Measurements from ENCODE around the gene LAMA5. TPM values are rescaled to one million over a fixed set of nuclear protein-coding genes. Genes with fewer than 3 reads are reported as not detected.

LAMA5 gene
- total RNA-seq, 2 experiments from 2014 or later = 0.72 to 1.0 TPM

DNA sequence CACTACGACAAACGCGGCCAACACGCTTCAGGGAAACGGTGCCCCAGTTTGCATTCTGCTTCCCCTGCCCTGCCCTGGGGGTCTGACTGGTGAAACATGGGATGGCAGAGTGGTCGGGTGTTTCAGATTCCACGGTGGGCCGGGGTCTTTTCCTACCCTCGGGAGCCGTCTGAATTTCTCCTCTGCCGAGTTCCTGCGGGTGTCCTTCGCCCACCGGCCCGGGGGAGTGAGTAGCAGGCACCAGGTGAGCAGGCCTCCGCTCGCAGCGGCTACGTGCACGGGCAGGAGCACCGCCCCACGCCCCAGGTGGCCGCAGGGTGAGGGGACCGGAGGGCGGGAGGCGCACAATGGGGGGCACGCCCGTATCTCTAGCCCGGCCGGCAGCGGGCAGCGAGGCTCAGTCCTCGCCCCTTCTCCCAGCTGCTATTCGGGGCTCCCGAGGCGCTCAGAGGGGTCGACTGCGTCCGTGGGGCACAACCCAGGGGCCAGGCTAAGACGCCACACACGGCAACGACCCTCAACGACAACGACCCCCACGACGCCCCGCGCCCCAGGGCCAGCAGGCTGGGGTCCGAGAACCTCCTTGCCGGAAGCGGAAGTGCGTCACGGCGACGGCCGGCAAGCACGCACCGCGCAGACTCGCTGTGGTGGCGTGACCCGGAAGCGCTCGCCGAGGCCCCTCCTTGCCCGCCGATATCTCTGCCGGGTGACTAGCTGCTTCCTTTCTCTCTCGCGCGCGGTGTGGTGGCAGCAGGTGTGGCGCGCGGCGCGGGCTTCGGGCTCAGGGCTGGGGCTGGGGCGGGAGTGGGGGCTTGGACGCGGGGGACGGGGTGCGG, 19.5 kb upstream of the LAMA5 start, which contains the start of gene RPS21:
RPS21 (plus strand) TSS at position 721 of the 836 bp plus-strand sequence. CDS start 236 bp downstream, outside the sequence.
- POLR2A ChIA-PET = interaction anchor here (0.5 to 0.6 kb wide), 3 partner anchors 15 to 358 kb away, joined by 3 to 5 read pairs (median 3); no protein-coding TSS in a partner anchor
- no peaks in the 10 kb centered on the region for H3K27me3 Mint-ChIP-seq
- H3K27ac Mint-ChIP-seq = peak within 1 kb of the TSS; percentile 94
- peak within 1 kb of the TSS; percentile 93 for H3K4me3 Mint-ChIP-seq
- ATAC-seq (peak; percentile 91), DNase-seq (peak; percentile 97)
- intact Hi-C loops (cut with DNase I, micrococcal nuclease) = loop anchor here (1.0 to 10.0 kb wide), 14 partner anchors 21 to 831 kb away; partner anchors contain the start of genes ADRM1 (in 2 of the 2), CABLES2 (in 1 of the 2), DIDO1 (in 1 of the 2) and LSM14B (in 1 of the 2)
- CTCF ChIA-PET = interaction anchor here (0.6 to 1.7 kb wide), 4 partner anchors 18 to 85 kb away, joined by 3 to 8 read pairs (median 4); partner anchors contain the start of gene ADRM1
- peaks cover 42% of the 10 kb centered on the region for H3K4me1 Mint-ChIP-seq
- peaks cover 4% of the 10 kb centered on the region for H3K9me3 Mint-ChIP-seq (ENCODE audit: low read depth)
- H3K36me3 Mint-ChIP-seq (ENCODE audit: low read depth) = peaks cover 57% of the 10 kb centered on the region

- CTCF ChIA-PET = interaction anchor here (0.6 to 1.8 kb wide), 13 partner anchors 8 to 230 kb away, joined by 3 to 12 read pairs (median 4); partner anchors contain the start of gene LAMA5
- Mint-ChIP-seq H3K4me3 (no peak overlapping the region), H3K27me3 (no peaks in the 10 kb centered on the region), H3K4me1 (peaks cover 24% of the 10 kb centered on the region), H3K36me3 (ENCODE audit: low read depth) (peaks cover 32% of the 10 kb centered on the region), H3K9me3 (ENCODE audit: low read depth) (peaks cover 4% of the 10 kb centered on the region), H3K27ac (peak overlapping the region; percentile 65)
- ATAC-seq = peak; percentile 85
- intact Hi-C loops (cut with DNase I, micrococcal nuclease) = loop anchor here (1.0 to 10.0 kb wide), 4 partner anchors 80 to 412 kb away; partner anchors contain the start of genes ADRM1 (in 2 of the 2), OSBPL2 (in 2 of the 2) and MRGBP (in 1 of the 2)
- DNase-seq = peak; percentile 89
- POLR2A ChIA-PET = no interaction called here
Observed at GRCh38 chr20:62382306-62383198, 15.4 kb upstream of the LAMA5 start.

- no peak for DNase-seq
Observed at GRCh38 chr20:62381842-62382241, 14.7 kb upstream of the LAMA5 start.

DNA sequence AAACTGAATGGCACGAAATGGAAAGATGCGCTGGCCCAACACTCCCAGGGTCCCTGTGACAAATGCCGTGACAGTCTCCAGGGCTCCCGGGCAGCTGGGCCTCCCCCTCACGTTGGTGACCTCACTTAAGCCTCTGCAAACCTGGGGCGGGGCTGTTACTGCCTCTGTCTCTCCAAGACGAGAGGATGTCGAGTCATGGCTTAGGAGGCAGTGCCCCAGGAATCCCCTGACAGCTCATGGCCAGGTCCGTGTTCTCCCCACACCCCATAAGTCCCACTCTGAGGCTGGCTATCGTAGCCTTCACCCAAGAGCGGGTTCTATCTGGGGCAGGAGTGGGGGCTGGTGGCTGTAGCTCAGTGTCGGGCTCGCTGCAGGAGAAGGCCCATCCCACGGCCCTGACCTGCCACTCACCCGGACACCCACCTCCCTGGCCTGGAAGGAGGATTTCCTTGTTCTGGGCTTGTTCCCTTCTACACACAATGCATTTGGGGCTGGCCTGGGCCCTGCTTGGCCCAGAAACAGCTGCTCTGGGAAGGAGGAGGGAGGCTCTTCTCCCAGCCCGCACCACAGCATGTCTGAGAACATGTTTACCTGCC, 14.2 kb upstream of the LAMA5 start:
- Mint-ChIP-seq H3K4me1 (peaks cover 23% of the 10 kb centered on the region), H3K36me3 (ENCODE audit: low read depth) (peaks cover 26% of the 10 kb centered on the region), H3K9me3 (ENCODE audit: low read depth) (peaks cover 4% of the 10 kb centered on the region), H3K4me3 (no peak overlapping the region), H3K27me3 (no peaks in the 10 kb centered on the region), H3K27ac (no peak overlapping the region)
- intact Hi-C loops (cut with DNase I, micrococcal nuclease) = loop anchor here in 1 of 2 experiments (10.0 kb wide), 1 partner anchor 414 kb away; the partner anchor contains the start of gene MRGBP
- no peak for DNase-seq
- ChIA-PET CTCF (interaction anchor here (1.0 kb wide), 1 partner anchor 29 kb away, joined by 3 read pairs; no protein-coding TSS in a partner anchor), POLR2A (no interaction called here)
- no peak for ATAC-seq

More at GRCh38 chr20:62381842-62382241, 14.7 kb upstream of the LAMA5 start:
- ChIA-PET CTCF (interaction anchor here (1.0 to 1.8 kb wide), 6 partner anchors 11 to 80 kb away, joined by 3 to 12 read pairs (median 8); no protein-coding TSS in a partner anchor), POLR2A (no interaction called here)
- H3K36me3 Mint-ChIP-seq (ENCODE audit: low read depth) = peaks cover 27% of the 10 kb centered on the region
- no peak for ATAC-seq
- peaks cover 4% of the 10 kb centered on the region for H3K9me3 Mint-ChIP-seq (ENCODE audit: low read depth)
- no peak overlapping the region for H3K4me3 Mint-ChIP-seq
- peaks cover 23% of the 10 kb centered on the region for H3K4me1 Mint-ChIP-seq
- intact Hi-C loops (cut with DNase I, micrococcal nuclease) = loop anchor here (1.0 to 10.0 kb wide), 4 partner anchors 80 to 413 kb away; partner anchors contain the start of genes ADRM1 (in 2 of the 2), OSBPL2 (in 2 of the 2) and MRGBP (in 1 of the 2)
- H3K27ac Mint-ChIP-seq = no peak overlapping the region
- no peaks in the 10 kb centered on the region for H3K27me3 Mint-ChIP-seq

- peaks cover 4% of the 10 kb centered on the region for H3K9me3 Mint-ChIP-seq (ENCODE audit: low read depth)
- CTCF ChIA-PET = no interaction called here
- DNase-seq (no peak), ATAC-seq (no peak)
- peaks cover 14% of the 10 kb centered on the region for H3K36me3 Mint-ChIP-seq (ENCODE audit: low read depth)
- H3K27ac Mint-ChIP-seq = no peak overlapping the region
- intact Hi-C loops (cut with DNase I, micrococcal nuclease) = no loop called here
- no peak overlapping the region for H3K4me3 Mint-ChIP-seq
- no peaks in the 10 kb centered on the region for H3K27me3 Mint-ChIP-seq
- POLR2A ChIA-PET = no interaction called here
- H3K4me1 Mint-ChIP-seq = peaks cover 5% of the 10 kb centered on the region
Observed at GRCh38 chr20:62378215-62378614, 11.1 kb upstream of the LAMA5 start.

GRCh38 chr20:62377615-62378178, 10.6 kb upstream of the LAMA5 start:
- H3K36me3 Mint-ChIP-seq (ENCODE audit: low read depth) = peaks cover 11% of the 10 kb centered on the region
- ChIA-PET POLR2A (interaction anchor here (0.8 kb wide), 1 partner anchor 14 kb away, joined by 4 read pairs; no protein-coding TSS in a partner anchor), CTCF (no interaction called here)
- DNase-seq (no peak), ATAC-seq (no peak)
- no peak overlapping the region for H3K4me3 Mint-ChIP-seq
- peaks cover 2% of the 10 kb centered on the region for H3K27me3 Mint-ChIP-seq
- peaks cover 4% of the 10 kb centered on the region for H3K9me3 Mint-ChIP-seq (ENCODE audit: low read depth)
- no peak overlapping the region for H3K27ac Mint-ChIP-seq
- intact Hi-C loops (cut with DNase I, micrococcal nuclease) = no loop called here
- H3K4me1 Mint-ChIP-seq = peaks cover 2% of the 10 kb centered on the region

DNA sequence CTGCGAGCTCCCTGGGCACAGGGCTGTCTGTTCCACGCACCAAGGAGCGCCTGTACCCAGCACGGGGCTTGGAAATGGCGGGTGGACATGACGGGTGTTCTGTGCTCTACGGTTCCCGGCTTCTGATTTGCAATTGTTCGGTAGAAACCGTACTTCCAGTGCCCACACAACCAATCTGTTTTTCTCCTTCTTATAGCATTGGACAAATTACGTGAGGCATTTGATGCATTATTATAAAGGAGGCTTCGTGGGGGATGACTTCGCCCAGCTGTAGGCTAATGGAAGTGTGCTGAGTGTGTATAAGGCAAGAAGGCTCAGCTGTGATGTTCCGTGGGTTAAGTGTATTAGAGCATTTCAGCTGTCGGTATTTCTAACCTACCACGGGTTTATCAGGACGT, 10.0 kb upstream of the LAMA5 start:
- Mint-ChIP-seq H3K36me3 (ENCODE audit: low read depth) (peaks cover 6% of the 10 kb centered on the region), H3K9me3 (ENCODE audit: low read depth) (peaks cover 4% of the 10 kb centered on the region), H3K4me3 (no peak overlapping the region), H3K4me1 (no peaks in the 10 kb centered on the region), H3K27me3 (peaks cover 2% of the 10 kb centered on the region), H3K27ac (no peak overlapping the region)
- ATAC-seq (no peak), DNase-seq (no peak)
- POLR2A ChIA-PET = interaction anchor here (0.8 kb wide), 1 partner anchor 14 kb away, joined by 4 read pairs; no protein-coding TSS in a partner anchor
- intact Hi-C loops (cut with DNase I, micrococcal nuclease) = no loop called here
- CTCF ChIA-PET = no interaction called here

GRCh38 chr20:62376112-62377063, 9.3 kb upstream of the LAMA5 start:
- no peaks in the 10 kb centered on the region for H3K9me3 Mint-ChIP-seq (ENCODE audit: low read depth)
- no peak overlapping the region for H3K4me3 Mint-ChIP-seq
- CTCF ChIA-PET = interaction anchor here (0.7 kb wide), 1 partner anchor 9 kb away, joined by 3 read pairs; no protein-coding TSS in a partner anchor
- H3K4me1 Mint-ChIP-seq = no peaks in the 10 kb centered on the region
- POLR2A ChIA-PET = interaction anchor here (0.8 kb wide), 1 partner anchor 15 kb away, joined by 4 read pairs; no protein-coding TSS in a partner anchor
- H3K27me3 Mint-ChIP-seq = peaks cover 2% of the 10 kb centered on the region
- ATAC-seq (no peak), DNase-seq (no peak)
- peaks cover 2% of the 10 kb centered on the region for H3K36me3 Mint-ChIP-seq (ENCODE audit: low read depth)
- no peak overlapping the region for H3K27ac Mint-ChIP-seq
- intact Hi-C loops (cut with DNase I, micrococcal nuclease) = no loop called here

GRCh38 chr20:62374331-62375152, 7.4 kb upstream of the LAMA5 start:
- intact Hi-C loops (cut with DNase I, micrococcal nuclease) = no loop called here
- H3K4me1 Mint-ChIP-seq = peaks cover under 1% of the 10 kb centered on the region
- H3K27ac Mint-ChIP-seq = no peak overlapping the region
- peaks cover 2% of the 10 kb centered on the region for H3K27me3 Mint-ChIP-seq
- ATAC-seq (no peak), DNase-seq (no peak)
- H3K9me3 Mint-ChIP-seq (ENCODE audit: low read depth) = no peaks in the 10 kb centered on the region
- no peaks in the 10 kb centered on the region for H3K36me3 Mint-ChIP-seq (ENCODE audit: low read depth)
- ChIA-PET CTCF (interaction anchor here (1.2 kb wide), 1 partner anchor 8 kb away, joined by 5 read pairs; no protein-coding TSS in a partner anchor), POLR2A (no interaction called here)
- no peak overlapping the region for H3K4me3 Mint-ChIP-seq
